HS-27A (cell line): ENCODE results near the gene CRELD2.

Experiments used
- DNase-seq: peaks from one replicate; pipeline ENCODE4 v3.0.0-alpha.2; 2012; ENCODE audit warnings: low read depth, missing footprints

Gene CRELD2

DNA sequence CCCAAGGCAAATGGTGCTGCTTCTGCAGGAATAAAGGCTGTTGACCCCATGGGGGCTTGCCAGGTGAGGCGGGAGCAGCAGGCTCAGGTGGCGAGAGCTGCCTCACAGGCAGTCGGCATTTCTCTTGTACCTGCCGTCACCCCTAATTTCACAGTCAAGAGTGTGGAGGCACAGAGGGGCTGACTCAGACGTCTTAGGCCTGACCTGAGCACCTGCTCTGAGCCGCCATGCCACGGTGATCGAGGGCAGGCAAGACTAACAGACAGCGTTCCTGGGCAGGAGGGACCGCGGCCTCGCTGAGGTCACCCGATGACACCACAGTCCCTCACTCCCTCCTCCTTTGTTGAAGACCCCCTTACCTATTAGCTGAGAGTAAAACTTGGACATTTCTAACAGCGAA lies 5.4 kb upstream of the CRELD2 start:
- no peak for DNase-seq

DNA sequence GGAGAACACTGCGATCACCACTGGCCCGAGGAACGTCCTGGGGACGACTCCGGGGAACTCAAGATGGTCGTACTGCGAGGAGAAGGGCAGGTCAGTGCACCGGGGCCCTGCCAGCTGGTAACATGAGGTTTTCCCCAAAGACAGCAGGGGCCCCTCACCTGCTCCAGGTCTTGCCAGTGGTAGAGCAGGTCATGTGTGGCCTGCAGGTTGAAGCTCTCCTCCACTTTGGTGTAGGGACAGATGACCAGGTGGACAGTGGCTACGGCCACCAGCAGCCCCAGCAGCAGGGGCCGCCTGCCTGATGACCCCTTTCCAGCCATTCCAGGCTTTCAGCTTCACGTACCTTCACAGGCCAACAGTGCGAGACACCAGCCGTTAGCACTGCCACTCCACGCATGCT lies 5.0 kb upstream of the CRELD2 start:
- no peak for DNase-seq

DNA sequence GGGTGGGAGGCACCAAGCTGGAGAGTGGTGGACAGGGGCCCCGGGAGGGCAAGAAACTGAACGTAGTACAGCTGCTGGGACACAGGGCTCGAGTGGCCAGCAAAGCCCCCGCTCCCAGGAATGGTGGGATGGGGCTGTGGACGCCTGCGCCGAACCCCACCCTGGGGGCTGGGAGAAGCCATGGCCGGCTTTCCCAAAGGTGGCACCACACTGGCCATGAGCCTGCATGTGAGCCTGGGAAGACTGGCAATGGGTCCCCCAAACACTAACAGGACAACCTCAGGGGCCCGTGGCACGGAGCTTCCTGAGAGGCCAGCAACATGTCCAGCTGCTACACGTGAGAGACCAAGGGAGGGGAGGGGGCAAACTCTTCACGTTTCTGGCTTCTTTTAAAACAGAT lies 4.2 kb upstream of the CRELD2 start:
- no peak for DNase-seq

DNA sequence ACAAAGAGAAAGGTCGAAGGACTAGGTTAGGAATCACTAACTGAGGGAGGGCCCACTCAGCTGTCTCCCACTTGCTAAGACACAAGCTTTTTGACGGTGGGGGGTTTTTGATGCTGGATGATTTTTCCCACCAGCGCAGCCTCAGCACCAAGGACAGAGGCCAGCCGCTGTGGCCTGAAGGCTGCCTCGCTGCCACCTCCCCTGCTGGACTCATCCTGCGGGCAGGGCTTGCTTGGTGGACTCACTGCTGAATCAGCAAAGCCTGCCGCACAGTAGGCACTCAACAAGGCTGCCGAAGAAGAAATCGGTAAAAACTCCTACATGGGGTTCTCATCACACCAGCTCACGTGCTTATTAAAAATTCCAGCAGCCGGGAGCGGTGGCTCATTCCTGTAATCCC lies 2.8 kb upstream of the CRELD2 start:
- no peak for DNase-seq

DNA sequence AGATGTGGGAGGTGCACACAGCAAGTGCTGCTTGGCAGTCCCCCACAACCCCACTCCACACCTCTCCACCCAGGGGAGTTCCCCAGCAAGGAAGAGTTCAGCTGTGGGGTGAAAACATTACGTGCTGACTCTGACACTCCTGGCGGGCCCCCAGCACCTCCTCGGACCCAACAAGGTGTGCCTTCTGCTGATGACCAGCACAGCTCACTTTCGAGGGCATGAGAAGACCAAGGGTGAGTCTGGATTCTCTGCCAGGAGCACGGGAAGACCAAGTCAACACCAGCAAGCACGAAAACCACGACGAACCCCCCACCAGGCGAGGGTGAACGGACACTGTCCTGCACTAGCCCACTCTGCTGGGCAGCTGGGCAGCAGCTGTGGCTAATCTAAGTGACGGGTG lies 1.6 kb upstream of the CRELD2 start:
- DNase-seq = no peak

DNA sequence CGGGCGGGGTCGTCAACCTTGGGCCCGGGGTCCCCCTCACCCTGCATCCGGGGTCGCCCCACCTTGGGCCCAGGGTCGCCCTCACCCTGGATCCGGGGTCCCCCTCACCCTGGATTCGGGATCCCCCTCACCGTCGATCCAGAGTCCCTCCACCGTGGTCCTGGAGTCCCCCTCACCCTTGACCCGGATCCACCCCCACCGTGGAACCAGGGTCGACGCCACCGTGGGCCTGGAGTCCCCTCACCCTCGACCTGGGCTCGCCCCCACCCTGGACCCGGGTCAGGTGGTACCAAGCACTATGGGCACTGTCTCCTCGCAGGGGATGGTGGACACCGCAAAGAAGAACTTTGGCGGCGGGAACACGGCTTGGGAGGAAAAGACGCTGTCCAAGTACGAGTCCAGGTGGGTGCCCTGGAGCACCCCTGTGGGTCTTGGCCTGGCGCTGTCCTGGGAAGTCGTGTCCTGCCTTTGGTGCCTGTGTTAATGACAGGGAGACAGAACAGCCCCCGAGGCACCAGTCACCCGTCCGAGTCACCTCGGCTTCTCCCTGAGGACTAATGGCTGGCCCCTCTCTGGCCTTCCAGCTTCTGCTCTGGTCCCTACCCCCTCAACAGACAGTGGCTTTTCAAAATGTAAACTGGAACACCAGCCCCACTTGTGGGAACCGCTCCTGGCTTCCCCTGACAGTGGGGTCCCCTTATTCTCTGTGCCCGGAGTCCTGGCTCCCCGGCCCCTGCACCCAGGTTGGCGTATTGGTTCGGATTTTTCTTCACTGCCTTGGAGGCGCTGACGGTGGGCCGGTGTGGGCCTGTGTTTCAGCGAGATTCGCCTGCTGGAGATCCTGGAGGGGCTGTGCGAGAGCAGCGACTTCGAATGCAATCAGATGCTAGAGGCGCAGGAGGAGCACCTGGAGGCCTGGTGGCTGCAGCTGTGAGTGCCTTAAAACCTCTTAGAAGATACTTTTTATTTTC lies 762 bp downstream of the CRELD2 start:
- no peak for DNase-seq

DNA sequence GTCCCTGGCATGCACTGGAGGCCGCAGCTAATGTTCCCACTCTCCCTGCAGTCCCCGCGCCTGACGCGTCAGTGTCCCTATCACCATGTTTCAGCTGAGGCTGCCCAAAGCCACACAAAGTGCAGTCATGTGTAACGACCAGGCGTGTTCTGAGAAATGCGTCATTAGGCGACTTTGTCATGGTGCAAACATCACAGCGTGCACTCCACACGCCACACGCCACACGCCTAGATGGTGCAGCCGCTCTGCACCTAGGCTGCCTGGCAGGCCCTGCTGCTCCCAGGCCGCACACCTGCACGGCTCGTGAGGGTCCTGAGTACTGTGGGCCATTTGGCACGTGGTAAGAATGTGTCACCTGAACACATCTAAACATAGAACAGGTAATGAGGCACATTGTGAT lies 2.4 kb downstream of the CRELD2 start:
- no peak for DNase-seq

DNA sequence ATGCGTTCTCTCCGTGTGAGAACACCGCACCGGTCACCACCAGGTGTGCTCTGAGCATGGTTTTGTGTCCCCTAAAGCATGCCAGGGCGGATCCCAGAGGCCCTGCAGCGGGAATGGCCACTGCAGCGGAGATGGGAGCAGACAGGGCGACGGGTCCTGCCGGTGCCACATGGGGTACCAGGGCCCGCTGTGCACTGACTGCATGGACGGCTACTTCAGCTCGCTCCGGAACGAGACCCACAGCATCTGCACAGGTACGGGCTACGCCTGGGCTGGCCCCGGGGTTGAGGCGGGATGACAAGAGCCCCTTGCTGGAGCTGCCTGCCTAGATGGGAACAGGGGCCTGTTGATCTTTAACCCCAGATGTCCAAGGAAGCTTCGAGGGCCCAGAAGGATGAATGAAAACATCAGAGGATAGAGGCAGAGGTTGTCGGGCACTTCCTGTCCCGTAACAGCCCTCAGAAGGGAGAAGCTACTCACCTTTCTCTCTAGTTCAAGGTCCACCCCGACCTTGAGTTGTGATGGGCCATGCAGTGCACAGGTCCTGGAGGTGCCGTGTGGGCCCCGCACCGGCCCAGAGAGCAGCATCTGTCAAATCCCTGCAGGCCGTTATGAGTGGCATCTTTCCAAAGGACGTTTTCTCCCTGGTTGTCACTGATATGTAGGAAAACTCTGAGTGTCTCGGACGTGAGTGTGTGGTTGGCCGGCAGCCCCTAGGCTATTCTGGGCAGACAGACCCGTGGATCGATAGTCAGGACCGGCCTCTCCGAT lies 3.3 kb downstream of the CRELD2 start:
- DNase-seq = no peak

DNA sequence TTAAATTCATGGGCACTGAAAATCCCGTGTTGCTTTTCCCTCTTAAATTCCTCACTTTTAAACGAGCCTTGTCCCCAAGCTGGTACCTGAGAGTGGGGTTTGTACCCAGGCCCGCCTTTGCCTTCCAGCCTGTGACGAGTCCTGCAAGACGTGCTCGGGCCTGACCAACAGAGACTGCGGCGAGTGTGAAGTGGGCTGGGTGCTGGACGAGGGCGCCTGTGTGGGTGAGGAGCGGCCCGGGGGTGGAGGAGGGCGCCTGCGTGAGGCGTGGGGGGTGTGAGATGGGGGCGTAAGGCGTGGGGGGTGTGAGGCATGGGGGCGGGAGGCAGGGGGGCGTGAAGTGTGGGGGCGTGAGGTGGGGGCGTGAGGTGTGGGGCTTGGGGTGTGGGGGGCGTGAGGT lies 4.0 kb downstream of the CRELD2 start:
- DNase-seq = no peak

DNA sequence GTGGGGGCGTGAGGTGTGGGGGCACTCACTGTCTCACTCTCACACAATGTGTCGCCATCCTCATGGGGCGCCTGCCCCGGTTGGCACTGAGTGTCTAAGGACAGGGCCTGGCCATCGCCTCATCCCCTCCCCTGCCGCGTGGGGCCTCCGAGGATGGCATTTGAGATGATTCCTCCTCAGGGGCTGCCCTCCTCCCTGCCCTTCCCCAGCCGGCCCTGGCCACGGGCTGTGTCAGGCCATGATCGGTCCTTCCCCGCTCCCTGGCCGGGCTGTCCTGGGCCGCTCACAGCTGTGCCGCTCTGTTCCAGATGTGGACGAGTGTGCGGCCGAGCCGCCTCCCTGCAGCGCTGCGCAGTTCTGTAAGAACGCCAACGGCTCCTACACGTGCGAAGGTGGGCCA lies 4.5 kb downstream of the CRELD2 start:
- no peak for DNase-seq

DNA sequence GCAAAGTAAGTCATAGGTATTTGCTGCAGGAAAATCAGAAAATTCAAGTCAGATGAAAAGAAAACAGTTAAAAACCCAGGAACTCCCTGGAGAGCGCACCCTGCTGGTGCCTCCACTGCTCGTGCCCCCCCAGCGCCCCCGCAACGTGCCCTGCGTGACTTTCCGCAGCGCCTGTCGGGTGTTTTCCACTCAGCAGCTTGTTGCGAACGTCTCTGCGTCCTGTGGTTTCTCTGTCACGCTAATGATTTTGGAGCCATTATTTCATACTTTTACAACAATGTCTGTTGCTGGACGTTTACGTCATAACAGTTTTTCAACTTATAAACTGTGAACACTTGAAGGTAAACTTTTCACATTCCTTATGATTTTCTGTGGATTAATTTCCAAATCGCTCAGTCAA lies 5.0 kb downstream of the CRELD2 start:
- DNase-seq = no peak

DNA sequence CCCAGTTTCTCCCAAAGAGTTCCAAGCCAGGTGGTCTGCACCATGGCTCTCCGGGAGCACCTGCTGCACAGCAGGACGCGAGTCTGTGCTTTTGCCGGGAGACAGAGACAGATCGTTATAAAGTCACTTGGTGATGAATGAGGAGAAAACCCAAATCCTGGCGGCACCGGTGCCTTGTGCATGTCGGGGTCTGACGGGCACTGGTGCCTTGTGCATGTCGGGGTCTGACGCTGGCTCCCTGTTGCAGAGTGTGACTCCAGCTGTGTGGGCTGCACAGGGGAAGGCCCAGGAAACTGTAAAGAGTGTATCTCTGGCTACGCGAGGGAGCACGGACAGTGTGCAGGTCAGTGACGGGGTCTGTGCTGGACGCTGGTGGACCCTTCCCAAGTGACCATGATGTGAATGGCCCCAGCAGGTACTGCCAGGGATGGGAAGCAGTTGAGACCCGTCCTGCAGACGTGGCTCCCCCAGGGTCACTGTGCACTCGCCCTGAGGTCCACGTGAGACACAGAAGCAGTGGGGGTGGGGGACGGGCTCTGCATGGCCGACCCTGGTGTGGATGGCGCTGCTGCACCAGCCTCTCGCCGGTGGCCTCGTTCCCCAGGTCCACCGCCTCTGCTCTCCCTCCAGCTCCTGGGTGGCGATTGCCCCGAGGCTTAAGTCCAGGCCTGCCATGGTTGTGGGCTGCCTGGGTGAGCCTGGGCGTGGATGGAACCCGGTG lies 5.8 kb downstream of the CRELD2 start:
- no peak for DNase-seq

DNA sequence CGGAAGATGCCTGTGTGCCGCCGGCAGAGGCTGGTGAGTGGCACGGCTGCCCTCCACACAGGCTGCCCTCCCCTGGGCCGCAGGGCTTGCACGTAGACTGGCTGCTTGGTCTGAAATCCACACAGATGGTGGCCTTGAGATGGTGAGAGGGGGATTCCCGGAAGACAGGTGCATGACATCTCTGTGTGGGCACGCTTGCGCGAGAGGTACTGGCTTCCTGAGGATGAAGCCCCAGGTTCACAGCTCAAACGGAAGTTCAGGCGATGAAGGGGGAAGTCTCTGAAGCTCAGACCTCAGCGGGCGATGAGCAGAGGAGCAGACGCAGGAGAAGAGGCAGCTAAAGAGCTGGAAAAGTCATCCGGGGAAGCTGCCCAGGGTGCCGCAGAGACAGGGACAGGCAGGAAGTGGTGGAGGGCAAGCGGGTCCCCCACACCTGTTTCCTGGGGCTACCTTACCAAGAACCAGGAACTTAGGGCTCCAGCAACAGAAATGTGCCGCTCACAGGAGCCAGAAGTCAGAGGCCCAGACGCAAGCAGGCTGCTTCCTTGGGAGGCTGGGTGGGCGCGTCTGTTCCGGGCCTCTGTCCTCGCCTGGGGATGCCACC lies 7.2 kb downstream of the CRELD2 start:
- no peak for DNase-seq

DNA sequence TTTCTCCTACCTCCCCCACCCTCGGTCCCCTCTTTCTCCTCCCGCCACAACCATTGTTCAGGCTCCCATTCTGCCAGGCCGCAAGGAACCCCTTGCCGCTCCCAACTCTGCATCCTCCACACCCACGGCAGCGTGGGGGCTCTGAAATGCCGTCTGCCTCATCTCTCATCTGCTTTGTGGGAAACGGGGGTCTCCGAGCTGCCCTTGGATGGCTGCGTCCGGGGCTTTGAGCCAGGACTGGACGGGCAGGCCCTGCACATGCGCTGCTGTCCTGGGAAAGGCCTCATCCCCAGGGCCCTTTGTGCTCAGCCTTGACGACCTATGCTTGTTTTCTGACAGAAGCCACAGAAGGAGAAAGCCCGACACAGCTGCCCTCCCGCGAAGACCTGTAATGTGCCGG lies 8.5 kb downstream of the CRELD2 start:
- DNase-seq = no peak

DNA sequence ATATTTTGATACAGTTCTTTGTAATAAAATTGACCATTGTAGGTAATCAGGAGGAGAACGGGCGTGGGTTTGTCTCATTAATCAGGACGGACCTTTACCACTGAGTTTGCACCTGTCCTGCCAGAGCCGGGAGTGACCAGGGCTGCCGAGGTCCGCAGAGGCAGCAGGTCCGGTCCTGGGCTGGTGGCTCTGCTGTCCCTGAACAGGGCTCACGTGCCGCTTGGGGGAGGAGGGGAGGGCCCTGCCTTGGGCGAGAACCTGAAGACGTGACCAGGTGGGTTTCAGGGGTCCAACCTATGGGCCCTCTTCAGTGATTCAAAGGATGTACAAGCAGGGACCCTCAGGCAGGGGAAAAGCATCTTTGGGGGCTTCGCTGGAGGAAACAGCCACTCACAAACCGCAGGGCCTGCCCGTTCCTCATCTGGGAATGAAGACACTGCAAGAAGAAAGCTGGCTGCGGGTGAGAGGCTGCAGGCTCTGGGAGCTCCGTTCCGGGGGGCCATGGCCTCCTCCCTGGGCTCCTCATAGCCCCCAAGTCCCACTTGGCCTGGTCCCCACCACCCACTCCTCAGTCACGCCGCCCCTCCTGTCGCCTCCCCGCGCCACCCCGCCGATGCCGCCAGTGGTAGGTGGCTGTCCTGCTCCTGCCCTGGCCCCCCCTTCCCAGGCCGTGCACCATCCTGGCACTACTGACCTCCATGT lies 9.2 kb downstream of the CRELD2 start:
- no peak for DNase-seq

DNA sequence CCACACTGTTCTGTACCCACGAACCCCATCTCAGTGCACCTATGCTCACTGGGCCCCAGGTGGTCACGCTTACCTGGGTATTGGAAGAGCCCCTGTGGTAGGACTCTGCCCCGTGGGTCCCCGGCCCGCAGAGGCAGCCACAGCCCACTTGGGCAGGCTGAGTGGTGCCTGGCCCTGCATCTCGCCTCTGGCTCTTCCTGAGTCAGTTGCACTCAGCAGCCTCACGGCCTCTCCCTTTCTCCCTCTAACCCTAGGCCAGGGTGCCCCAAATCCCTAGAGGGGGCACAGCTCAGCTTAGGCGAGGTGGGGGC lies 9.7 kb downstream of the CRELD2 start:
- DNase-seq = no peak

DNA sequence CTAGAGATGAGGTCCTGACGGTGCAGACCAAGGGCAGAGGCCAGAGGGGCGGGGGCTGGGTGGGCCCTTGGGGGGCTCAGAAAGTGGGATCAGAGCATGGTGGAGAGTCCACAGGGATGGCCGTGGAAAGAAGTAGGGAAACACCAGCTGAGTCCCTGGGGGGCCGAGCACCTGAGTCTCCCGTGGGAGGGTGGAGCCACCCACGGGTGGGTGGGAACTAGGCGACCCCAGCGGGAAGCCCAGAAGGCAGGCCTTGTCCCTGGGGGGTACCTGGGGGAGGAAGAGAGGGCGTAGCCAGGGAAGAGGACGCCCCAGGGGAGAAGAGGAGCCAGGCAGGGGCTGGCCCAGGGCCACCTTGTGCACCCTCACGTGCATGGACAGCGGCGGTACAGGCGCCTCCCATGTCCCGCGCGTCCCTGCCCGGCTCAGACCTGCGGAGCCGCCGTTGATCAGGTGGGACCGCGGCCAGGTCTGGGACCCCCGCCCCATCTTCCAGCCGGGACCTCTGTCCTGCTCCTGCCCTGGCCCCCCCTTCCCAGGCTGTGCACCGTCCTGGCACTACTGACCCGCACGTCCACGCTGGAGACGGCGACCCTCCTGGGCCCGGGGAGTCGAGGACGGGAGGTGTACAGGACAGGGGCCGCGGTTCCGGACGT lies 10.2 kb downstream of the CRELD2 start:
- DNase-seq = no peak

DNA sequence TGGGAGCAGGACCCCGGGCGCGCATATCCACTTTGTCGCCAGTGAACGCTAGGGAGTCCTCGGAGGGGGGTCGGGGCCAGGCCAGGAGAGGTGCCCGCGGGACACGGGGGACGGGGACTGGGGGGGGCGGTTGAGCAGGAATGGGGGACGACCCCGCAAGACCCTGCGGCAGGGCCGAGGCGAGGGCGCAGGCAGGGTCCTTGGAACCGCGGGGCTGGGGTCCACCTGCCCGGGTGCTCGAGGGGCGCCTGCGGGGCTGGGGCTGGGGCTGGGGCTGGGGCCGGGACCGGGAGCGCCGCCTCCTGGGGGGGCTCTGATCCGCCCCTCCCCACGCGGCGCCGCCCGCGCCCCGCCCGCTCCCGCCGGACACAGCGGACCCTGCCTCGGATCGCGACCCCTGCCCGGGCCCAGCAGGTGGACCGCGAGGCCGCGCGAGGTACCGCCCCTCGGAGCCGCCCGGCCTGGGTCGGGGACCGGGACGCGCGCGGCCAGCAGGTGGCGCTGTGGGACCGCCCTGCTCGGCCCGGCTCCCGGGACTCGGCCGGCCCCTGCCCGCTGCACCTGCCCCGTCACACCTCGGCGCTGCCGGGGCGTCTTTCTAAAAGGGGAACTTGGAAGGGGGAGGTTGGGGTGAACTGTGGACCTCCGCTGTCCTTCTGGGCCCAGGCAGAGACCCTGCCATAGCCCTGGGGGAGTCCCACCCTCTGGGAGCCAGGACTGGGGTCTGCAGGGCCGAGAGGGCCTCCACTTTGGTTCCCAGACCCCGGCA lies 11.0 kb downstream of the CRELD2 start:
- DNase-seq = no peak

DNA sequence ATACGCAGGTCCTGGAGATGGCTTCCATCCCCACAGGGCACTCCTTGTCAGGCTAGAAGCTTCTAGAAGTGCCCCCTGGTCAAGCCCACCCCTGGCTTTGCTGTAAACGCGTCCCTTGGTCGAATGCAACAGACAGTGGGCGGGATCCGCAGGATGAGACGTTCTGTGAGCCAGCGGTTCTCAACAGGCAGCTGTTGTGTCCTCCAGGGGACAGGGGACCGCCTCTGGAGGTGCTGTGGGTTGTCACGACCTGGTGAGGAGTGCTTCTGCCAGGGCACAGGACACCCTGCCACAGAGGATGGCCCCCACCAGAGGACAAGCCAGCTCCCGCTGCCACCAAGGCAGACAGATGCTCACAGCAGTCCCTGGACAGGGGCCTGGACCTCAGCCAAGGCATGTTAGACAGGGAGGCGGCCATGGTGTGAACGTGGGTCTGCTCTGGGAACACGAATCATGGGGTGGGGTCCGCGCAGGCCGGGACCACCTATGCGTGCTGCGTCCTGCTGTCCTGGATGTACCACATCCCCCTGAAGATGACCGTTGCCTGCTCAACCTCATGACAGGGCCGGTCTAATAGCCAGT lies 11.7 kb downstream of the CRELD2 start:
- no peak for DNase-seq
